ENCODE measurements around the gene COQ10A.

COQ10A gene

DNA sequence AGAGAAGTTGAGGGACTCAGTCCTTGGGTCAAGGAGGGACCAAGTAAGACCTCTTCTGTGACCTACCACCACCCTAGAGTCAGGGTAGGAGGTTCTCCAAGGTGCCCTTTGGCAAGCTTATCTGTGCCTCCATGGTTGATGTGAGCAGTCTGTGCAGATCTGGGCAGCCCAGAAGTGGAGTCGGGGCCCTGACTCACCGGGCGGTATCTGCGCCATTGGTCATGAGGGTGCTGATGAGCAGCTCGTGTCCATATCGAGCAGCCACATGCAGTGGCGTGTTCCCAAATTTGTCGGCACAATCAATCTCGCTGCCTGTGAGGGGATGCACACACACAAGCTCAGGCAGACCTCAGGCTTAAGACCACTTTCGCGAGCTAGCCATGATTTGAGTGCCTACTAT is 13.7 kb upstream of the COQ10A start:
- H3K79me2 ChIP-seq (ENCODE audit: insufficient read depth, low read length), result peaks cover 31% of the 10 kb centered on the region
- peaks cover 43% of the 10 kb centered on the region; the same call in 1 of the 2 replicates for H3K36me3 ChIP-seq (ENCODE audit: insufficient read depth, low read length)
- no peaks in the 10 kb centered on the region for H3K9me3 ChIP-seq (ENCODE audit: insufficient read depth, low read depth, low read length)
- TF ChIP-seq, protein P1, sequence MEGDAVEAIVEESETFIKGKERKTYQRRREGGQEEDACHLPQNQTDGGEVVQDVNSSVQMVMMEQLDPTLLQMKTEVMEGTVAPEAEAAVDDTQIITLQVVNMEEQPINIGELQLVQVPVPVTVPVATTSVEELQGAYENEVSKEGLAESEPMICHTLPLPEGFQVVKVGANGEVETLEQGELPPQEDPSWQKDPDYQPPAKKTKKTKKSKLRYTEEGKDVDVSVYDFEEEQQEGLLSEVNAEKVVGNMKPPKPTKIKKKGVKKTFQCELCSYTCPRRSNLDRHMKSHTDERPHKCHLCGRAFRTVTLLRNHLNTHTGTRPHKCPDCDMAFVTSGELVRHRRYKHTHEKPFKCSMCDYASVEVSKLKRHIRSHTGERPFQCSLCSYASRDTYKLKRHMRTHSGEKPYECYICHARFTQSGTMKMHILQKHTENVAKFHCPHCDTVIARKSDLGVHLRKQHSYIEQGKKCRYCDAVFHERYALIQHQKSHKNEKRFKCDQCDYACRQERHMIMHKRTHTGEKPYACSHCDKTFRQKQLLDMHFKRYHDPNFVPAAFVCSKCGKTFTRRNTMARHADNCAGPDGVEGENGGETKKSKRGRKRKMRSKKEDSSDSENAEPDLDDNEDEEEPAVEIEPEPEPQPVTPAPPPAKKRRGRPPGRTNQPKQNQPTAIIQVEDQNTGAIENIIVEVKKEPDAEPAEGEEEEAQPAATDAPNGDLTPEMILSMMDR (conservative IDR thresholded peaks at IDR 0.05; ENCODE audit: low read length), result no peak
- no peak for TF ChIP-seq EZH2phosphoT487 (IDR thresholded peaks at IDR 0.05; ENCODE audit: borderline replicate concordance)
- H3K4me3 ChIP-seq (ENCODE audit: low read length, poor library complexity, severe bottlenecking), result no peak overlapping the region
- no peaks in the 10 kb centered on the region for H3K9me2 ChIP-seq (replicated peaks; ENCODE audit: low read depth, low read length)
- no peak overlapping the region for H3K9ac ChIP-seq (ENCODE audit: low read depth, low read length, poor library complexity, severe bottlenecking)
- H3K4me2 ChIP-seq (ENCODE audit: low read depth, low read length, poor library complexity, severe bottlenecking), result no peak overlapping the region
- peaks cover 19% of the 10 kb centered on the region for H3K4me1 ChIP-seq (ENCODE audit: insufficient read depth, low read length, poor library complexity, severe bottlenecking)
- H3F3A ChIP-seq (ENCODE audit: low read depth), result no peaks in the 10 kb centered on the region
- H2AFZ ChIP-seq (ENCODE audit: low read length), result no peak overlapping the region
- no peaks in the 10 kb centered on the region for H3K27me3 ChIP-seq (ENCODE audit: insufficient read depth, low read length, poor library complexity, severe bottlenecking)
- peaks cover 21% of the 10 kb centered on the region for H4K20me1 ChIP-seq (ENCODE audit: insufficient read depth, low read length, poor library complexity, severe bottlenecking)

DNA sequence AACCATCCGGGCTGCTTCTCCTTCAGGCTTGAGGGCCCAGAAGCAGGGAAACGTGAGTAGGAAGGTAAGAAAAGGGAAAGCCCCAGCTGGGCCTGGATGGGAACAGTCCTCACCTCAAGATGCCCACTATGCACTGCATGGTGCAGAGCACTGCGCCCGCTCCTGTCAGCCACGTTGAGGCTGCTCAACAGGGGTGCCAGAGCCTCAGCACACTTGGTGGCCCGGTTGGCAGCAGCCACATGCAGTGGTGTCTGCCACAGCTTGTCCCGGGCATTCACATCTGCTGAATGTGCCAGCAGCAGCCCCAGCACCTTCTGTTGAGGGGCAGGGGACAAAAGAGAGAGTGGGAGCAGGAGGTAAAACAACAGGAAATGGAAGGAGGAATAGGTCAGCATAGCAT is 11.1 kb upstream of the COQ10A start:
- Histone ChIP-seq H3K79me2 (ENCODE audit: insufficient read depth, low read length) (peaks cover 31% of the 10 kb centered on the region), H3F3A (ENCODE audit: low read depth) (no peaks in the 10 kb centered on the region), H3K9me2 (replicated peaks; ENCODE audit: low read depth, low read length) (no peaks in the 10 kb centered on the region), H3K4me2 (ENCODE audit: low read depth, low read length, poor library complexity, severe bottlenecking) (peak overlapping the region; percentile 98), H3K4me3 (ENCODE audit: low read length, poor library complexity, severe bottlenecking) (no peak overlapping the region), H3K4me1 (ENCODE audit: insufficient read depth, low read length, poor library complexity, severe bottlenecking) (peaks cover 24% of the 10 kb centered on the region), H3K27me3 (ENCODE audit: insufficient read depth, low read length, poor library complexity, severe bottlenecking) (no peaks in the 10 kb centered on the region), H2AFZ (ENCODE audit: low read length) (no peak overlapping the region), H3K9ac (ENCODE audit: low read depth, low read length, poor library complexity, severe bottlenecking) (peak overlapping the region; percentile 95), H3K36me3 (ENCODE audit: insufficient read depth, low read length) (peaks cover 33% of the 10 kb centered on the region; the same call in 1 of the 2 replicates), H3K9me3 (ENCODE audit: insufficient read depth, low read depth, low read length) (no peaks in the 10 kb centered on the region), H4K20me1 (ENCODE audit: insufficient read depth, low read length, poor library complexity, severe bottlenecking) (peaks cover 21% of the 10 kb centered on the region)
- TF ChIP-seq, protein P1 (conservative IDR thresholded peaks at IDR 0.05; ENCODE audit: low read length), result no peak
- no peak for TF ChIP-seq EZH2phosphoT487 (IDR thresholded peaks at IDR 0.05; ENCODE audit: borderline replicate concordance)

DNA sequence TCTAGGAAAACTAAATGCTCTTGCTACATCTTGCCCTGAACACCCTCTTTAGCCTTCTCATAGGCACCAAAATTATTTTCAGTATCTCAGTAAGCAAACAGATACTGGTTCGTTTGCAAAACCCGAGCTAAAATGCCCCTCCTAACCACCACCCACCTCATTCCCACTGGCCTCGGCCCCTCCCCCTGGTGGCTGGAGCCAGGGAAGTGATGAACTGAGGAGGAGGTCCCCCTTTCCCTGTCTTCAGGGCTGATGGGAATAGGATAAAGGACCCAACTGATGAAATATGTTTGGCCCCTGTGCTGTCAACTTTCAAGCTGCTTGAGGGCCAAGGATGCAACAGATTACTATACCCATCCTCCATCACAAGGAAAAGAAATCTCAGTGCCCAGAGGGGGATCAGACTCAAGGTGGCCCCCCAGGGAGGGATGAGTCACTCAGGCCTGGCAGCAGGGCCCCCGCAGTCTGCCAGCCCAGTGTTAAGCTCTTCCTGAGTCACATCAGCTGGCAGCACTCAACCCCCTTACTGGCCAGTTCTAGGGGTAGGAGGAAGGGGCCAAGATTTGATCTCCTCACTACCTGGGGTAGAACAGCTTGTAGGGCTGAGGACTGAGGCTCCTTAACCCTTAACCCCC is 10.3 kb upstream of the COQ10A start:
- Histone ChIP-seq H3K36me3 (ENCODE audit: insufficient read depth, low read length) (peaks cover 33% of the 10 kb centered on the region; the same call in 1 of the 2 replicates), H3K79me2 (ENCODE audit: insufficient read depth, low read length) (peaks cover 31% of the 10 kb centered on the region), H3K4me2 (ENCODE audit: low read depth, low read length, poor library complexity, severe bottlenecking) (peak overlapping the region; percentile 98), H3K9me2 (replicated peaks; ENCODE audit: low read depth, low read length) (no peaks in the 10 kb centered on the region), H2AFZ (ENCODE audit: low read length) (no peak overlapping the region), H3K9me3 (ENCODE audit: insufficient read depth, low read depth, low read length) (no peaks in the 10 kb centered on the region), H3K4me3 (ENCODE audit: low read length, poor library complexity, severe bottlenecking) (peak overlapping the region; percentile 100), H3F3A (ENCODE audit: low read depth) (no peaks in the 10 kb centered on the region), H3K4me1 (ENCODE audit: insufficient read depth, low read length, poor library complexity, severe bottlenecking) (peaks cover 24% of the 10 kb centered on the region), H3K27me3 (ENCODE audit: insufficient read depth, low read length, poor library complexity, severe bottlenecking) (no peaks in the 10 kb centered on the region), H3K9ac (ENCODE audit: low read depth, low read length, poor library complexity, severe bottlenecking) (peak overlapping the region; percentile 95), H4K20me1 (ENCODE audit: insufficient read depth, low read length, poor library complexity, severe bottlenecking) (peaks cover 21% of the 10 kb centered on the region)
- TF ChIP-seq, protein P1 (conservative IDR thresholded peaks at IDR 0.05; ENCODE audit: low read length), result no peak
- TF ChIP-seq EZH2phosphoT487 (IDR thresholded peaks at IDR 0.05; ENCODE audit: borderline replicate concordance), result no peak

All from Loucy (cell line).